Mesenchymal stem cell (in vitro differentiated cells and primary cell): ENCODE data around the gene PLPPR1.
"Not testable (repeated sequence)": the region's sequence is repeated elsewhere in the genome, so short reads cannot be mapped to it uniquely, and the experiment has no call there.

ENCODE experiments used
- DNase-seq: peaks from one replicate; pipeline ENCODE4 v3.0.0-alpha.2; 2013
- H2AFZ ChIP-seq: one replicate; pipeline ENCODE4 v1.6.1; 2013; ENCODE audit warnings: low read depth, mild to moderate bottlenecking, control low read depth, inconsistent platforms, low read length, moderate library complexity
- H2AK5ac ChIP-seq: 2 replicates; pipeline ENCODE4 v1.6.1; 2013; ENCODE audit warnings: low read length, moderate library complexity, mild to moderate bottlenecking, inconsistent platforms; ENCODE audit not compliant: severe bottlenecking
- H2BK120ac ChIP-seq: one replicate; pipeline ENCODE4 v1.6.1; 2013; ENCODE audit warnings: low read depth, mild to moderate bottlenecking, inconsistent platforms, low read length, moderate library complexity
- H2BK12ac ChIP-seq, 2 experiments: one replicate each; pipeline ENCODE4 v1.6.1; 2013; ENCODE audit warnings: inconsistent platforms in 2 of 2, low read length in 2 of 2, mild to moderate bottlenecking in 2 of 2, moderate library complexity in 2 of 2, control low read depth in 1 of 2
- H2BK15ac ChIP-seq: one replicate; pipeline ENCODE4 v1.6.1; 2013; ENCODE audit warnings: mild to moderate bottlenecking, low read depth, inconsistent platforms; ENCODE audit not compliant: poor library complexity, severe bottlenecking
- H2BK5ac ChIP-seq: 2 replicates; pipeline ENCODE4 v1.6.1; 2013; ENCODE audit warnings: low read depth, mild to moderate bottlenecking, low read length, control low read depth, inconsistent platforms; ENCODE audit not compliant: poor library complexity, severe bottlenecking
- H3K14ac ChIP-seq, 2 experiments: one replicate each; pipeline ENCODE4 v1.6.1; 2013; ENCODE audit warnings: inconsistent platforms in 2 of 2, low read length in 2 of 2, control low read depth in 1 of 2, mild to moderate bottlenecking in 1 of 2, moderate library complexity in 1 of 2
- H3K18ac ChIP-seq, 2 experiments: one replicate each; pipeline ENCODE4 v1.6.1; 2013; ENCODE audit warnings: inconsistent platforms in 2 of 2, low read length in 2 of 2, control low read depth in 1 of 2, low read depth in 1 of 2, mild to moderate bottlenecking in 1 of 2
- H3K23ac ChIP-seq, 2 experiments: one replicate each; pipeline ENCODE4 v1.6.1; 2013; ENCODE audit warnings: inconsistent platforms in 2 of 2, low read length in 2 of 2, mild to moderate bottlenecking in 2 of 2, moderate library complexity in 2 of 2, control low read depth in 1 of 2
- H3K27ac ChIP-seq: 2 replicates; pipeline ENCODE4 v1.5.1; 2013; ENCODE audit warnings: mild to moderate bottlenecking, moderate library complexity, low read length, control low read depth, inconsistent platforms; ENCODE audit not compliant: poor library complexity, severe bottlenecking
- H3K27me3 ChIP-seq, 2 experiments: 2 replicates each; pipeline versions ENCODE4 v1.6.1 to v1.7.0; 2013; ENCODE audit warnings: low read length in 2 of 2, mild to moderate bottlenecking in 2 of 2, moderate library complexity in 2 of 2, control low read depth in 1 of 2, inconsistent platforms in 1 of 2; ENCODE audit not compliant: control insufficient read depth in 1 of 2, insufficient read depth in 1 of 2
- H3K36me3 ChIP-seq, 2 experiments: 2 replicates each; pipeline versions ENCODE4 v1.6.1 to v1.7.0; 2013; ENCODE audit warnings: low read length in 2 of 2, control low read depth in 1 of 2, inconsistent platforms in 1 of 2, low read depth in 1 of 2, mild to moderate bottlenecking in 1 of 2; ENCODE audit not compliant: insufficient read depth in 2 of 2, control insufficient read depth in 1 of 2
- H3K4ac ChIP-seq, 2 experiments: one replicate each; pipeline ENCODE4 v1.6.1; 2013; ENCODE audit warnings: inconsistent platforms in 2 of 2, low read length in 2 of 2, mild to moderate bottlenecking in 2 of 2, moderate library complexity in 2 of 2, control low read depth in 1 of 2, low read depth in 1 of 2
- H3K4me1 ChIP-seq: 2 replicates; pipeline ENCODE4 v1.6.1; 2013; ENCODE audit warnings: low read depth, low read length, control low read depth; ENCODE audit not compliant: control insufficient read depth, insufficient read depth
- H3K4me2 ChIP-seq: 2 replicates; pipeline ENCODE4 v1.6.1; 2013; ENCODE audit warnings: low read length, mild to moderate bottlenecking, inconsistent platforms; ENCODE audit not compliant: poor library complexity, severe bottlenecking
- H3K4me3 ChIP-seq, 2 experiments: 2 replicates each; pipeline versions ENCODE4 v1.5.1 to v1.7.0; 2013; ENCODE audit warnings: low read length in 2 of 2, mild to moderate bottlenecking in 2 of 2, control low read depth in 1 of 2, low read depth in 1 of 2; ENCODE audit not compliant: insufficient read depth in 1 of 2
- H3K79me1 ChIP-seq: replicated peaks from 2 replicates; pipeline ENCODE4 v1.6.1; 2013; ENCODE audit warnings: mild to moderate bottlenecking, control low read depth, low read length, inconsistent platforms; ENCODE audit not compliant: poor library complexity, severe bottlenecking
- H3K9ac ChIP-seq: 2 replicates; pipeline ENCODE4 v1.7.0; 2013; ENCODE audit warnings: mild to moderate bottlenecking, low read length, moderate library complexity
- H3K9me3 ChIP-seq: 2 replicates; pipeline ENCODE4 v1.7.0; 2013; ENCODE audit warnings: mild to moderate bottlenecking, low read length; ENCODE audit not compliant: control insufficient read depth
- H4K8ac ChIP-seq: one replicate; pipeline ENCODE4 v1.6.1; 2013; ENCODE audit warnings: inconsistent platforms, mild to moderate bottlenecking, low read length, moderate library complexity
- H4K91ac ChIP-seq: one replicate; pipeline ENCODE4 v1.6.1; 2013; ENCODE audit warnings: mild to moderate bottlenecking, low read length, inconsistent platforms
- WGBS: methylation state at CpG from one replicate; pipeline ENCODE4 v1.1.7; 2013; ENCODE audit warnings: mixed read lengths; 5-methylcytosine and 5-hydroxymethylcytosine counted together

Gene PLPPR1

DNA sequence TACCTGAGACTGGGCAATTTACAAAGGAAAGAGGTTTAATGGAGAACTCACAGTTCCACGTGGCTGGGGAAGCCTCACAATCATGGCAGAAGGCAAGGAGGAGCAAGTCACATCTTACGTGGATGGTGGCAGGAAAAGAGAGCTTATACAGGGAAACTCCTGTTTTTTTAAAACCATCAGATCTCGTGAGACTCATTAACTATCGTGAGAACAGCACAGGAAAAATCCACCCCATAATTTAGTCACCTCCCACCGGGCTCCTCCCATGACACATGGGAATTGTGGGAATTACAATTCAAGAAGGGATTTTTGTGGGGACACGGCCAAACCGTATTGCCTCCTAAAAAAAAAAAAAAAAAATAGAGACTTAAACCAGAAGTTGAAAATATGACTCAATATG is 11.1 kb downstream of the PLPPR1 start:
- H3K14ac ChIP-seq, H2BK12ac ChIP-seq, H3K27me3 ChIP-seq, H2AK5ac ChIP-seq, H3K4me3 ChIP-seq, H3K9me3 ChIP-seq, H2BK15ac ChIP-seq, H3K4ac ChIP-seq, H3K9ac ChIP-seq, H3K79me1 ChIP-seq, H3K4me2 ChIP-seq, H3K18ac ChIP-seq, H4K91ac ChIP-seq, H2BK5ac ChIP-seq, H2BK120ac ChIP-seq, H4K8ac ChIP-seq, H3K4me1 ChIP-seq, H2AFZ ChIP-seq, H3K27ac ChIP-seq, DNase-seq, H3K23ac ChIP-seq, H3K36me3 ChIP-seq: not testable (repeated sequence)
- 38% methylated on average over 1 of the region's 7 CpGs for WGBS

DNA sequence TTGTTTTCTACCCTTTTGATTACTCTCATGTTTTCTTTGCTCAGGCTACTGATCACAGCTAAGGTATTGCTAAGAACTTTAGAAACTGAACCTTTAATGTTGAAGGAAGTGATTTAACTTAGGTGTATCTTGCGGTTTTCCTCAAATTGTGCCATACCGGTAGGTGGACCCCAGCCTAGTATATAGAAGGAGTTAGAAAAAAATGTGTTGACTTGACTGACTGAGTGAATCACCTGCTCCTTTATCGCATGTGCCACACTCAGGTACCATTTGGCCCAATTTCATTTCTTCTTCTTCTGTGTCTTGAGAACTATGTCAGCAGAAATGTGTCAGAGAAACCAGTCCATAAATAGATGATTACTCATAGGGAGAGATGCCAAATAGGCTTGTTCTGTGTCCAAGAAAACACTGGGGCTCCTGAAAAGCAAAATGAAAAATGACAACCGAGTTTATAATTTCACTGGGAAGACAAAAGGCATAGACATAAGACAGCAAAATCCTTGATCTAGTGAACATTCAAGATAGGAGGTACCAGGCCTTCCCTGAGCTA is 19.4 kb downstream of the PLPPR1 start:
- DNase-seq: no peak
- Histone ChIP-seq H2BK15ac (no peak overlapping the region), H3K4me1 (no peaks in the 10 kb centered on the region), H4K91ac (no peak overlapping the region), H4K8ac (no peak overlapping the region), H2BK12ac (no peak overlapping the region), H3K9ac (no peak overlapping the region), H3K9me3 (no peaks in the 10 kb centered on the region), H2BK5ac (no peak overlapping the region), H3K27ac (no peak overlapping the region), H3K18ac (no peak overlapping the region), H2AFZ (no peak overlapping the region), H3K4me2 (no peak overlapping the region), H2BK120ac (no peak overlapping the region), H3K4me3 (no peak overlapping the region), H3K36me3 (no peaks in the 10 kb centered on the region), H3K27me3 (no peaks in the 10 kb centered on the region), H3K79me1 (no peaks in the 10 kb centered on the region), H3K4ac (no peak overlapping the region), H3K23ac (no peak overlapping the region), H2AK5ac (no peak overlapping the region), H3K14ac (no peak overlapping the region)
- WGBS: 87% methylated on average over 4 of the region's 4 CpGs

DNA sequence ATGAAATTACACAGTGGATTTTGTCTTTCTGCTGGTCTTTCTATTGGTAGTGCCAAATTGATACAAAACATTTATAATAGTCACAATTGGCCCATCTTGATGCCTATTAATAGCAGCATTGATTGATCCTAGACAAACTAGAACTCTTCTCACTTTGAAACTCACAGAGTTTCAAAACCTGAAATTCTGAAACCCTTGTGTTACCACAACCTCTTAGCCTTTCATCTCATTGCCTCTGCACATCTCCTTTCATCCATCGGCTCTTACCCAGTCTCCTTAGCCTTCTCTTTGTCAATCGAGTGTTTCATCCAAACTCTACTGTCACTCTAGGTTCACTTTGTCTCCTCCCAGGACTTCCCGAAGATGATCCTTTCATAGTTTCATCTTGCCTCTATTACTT is 22.1 kb downstream of the PLPPR1 start:
- H3K27me3 ChIP-seq: no peaks in the 10 kb centered on the region
- no peak overlapping the region for H3K4me2 ChIP-seq
- H3K27ac ChIP-seq: no peak overlapping the region
- H3K9ac ChIP-seq: no peak overlapping the region
- H3K23ac ChIP-seq: no peak overlapping the region
- WGBS: 73% methylated on average over 3 of the region's 3 CpGs
- no peaks in the 10 kb centered on the region for H3K79me1 ChIP-seq
- H2AFZ ChIP-seq: no peak overlapping the region
- H2BK5ac ChIP-seq: no peak overlapping the region
- H2BK15ac ChIP-seq: no peak overlapping the region
- no peaks in the 10 kb centered on the region for H3K9me3 ChIP-seq
- H3K14ac ChIP-seq: no peak overlapping the region
- no peak overlapping the region for H4K8ac ChIP-seq
- DNase-seq: no peak
- no peaks in the 10 kb centered on the region for H3K4me1 ChIP-seq
- no peaks in the 10 kb centered on the region for H3K36me3 ChIP-seq
- no peak overlapping the region for H2AK5ac ChIP-seq
- no peak overlapping the region for H3K4me3 ChIP-seq
- no peak overlapping the region for H3K4ac ChIP-seq
- no peak overlapping the region for H3K18ac ChIP-seq
- H2BK12ac ChIP-seq: no peak overlapping the region
- H4K91ac ChIP-seq: no peak overlapping the region
- H2BK120ac ChIP-seq: no peak overlapping the region

DNA sequence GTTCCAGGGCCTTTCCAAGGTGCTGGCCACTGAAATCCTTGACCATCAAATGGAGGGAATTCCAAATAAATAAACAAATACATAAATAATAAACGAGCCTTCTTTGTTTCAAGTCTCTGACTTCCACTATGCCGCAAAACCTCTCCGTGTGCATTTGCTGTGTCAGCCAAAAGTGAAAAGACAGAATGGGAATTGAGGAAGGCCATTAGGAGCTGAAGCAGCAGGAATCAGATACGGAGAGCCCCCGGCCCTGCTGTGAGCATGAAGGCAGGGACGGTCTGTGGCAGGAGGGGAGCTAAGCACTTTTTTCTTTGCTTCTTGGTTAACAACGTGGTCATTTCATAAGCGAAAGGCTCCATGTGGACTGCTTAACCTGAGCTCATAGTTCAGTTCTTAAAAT is 26.1 kb downstream of the PLPPR1 start:
- Histone ChIP-seq H4K8ac (no peak overlapping the region), H3K9me3 (no peaks in the 10 kb centered on the region), H3K18ac (no peak overlapping the region), H3K36me3 (no peaks in the 10 kb centered on the region), H3K79me1 (no peaks in the 10 kb centered on the region), H2AFZ (no peak overlapping the region), H3K4ac (no peak overlapping the region), H2AK5ac (no peak overlapping the region), H3K9ac (no peak overlapping the region), H3K23ac (no peak overlapping the region), H2BK5ac (no peak overlapping the region), H3K27me3 (no peaks in the 10 kb centered on the region), H3K4me2 (no peak overlapping the region), H3K27ac (no peak overlapping the region), H3K4me1 (no peaks in the 10 kb centered on the region), H3K4me3 (no peak overlapping the region), H4K91ac (no peak overlapping the region), H2BK120ac (no peak overlapping the region), H3K14ac (no peak overlapping the region), H2BK15ac (no peak overlapping the region), H2BK12ac (no peak overlapping the region)
- DNase-seq: no peak
- WGBS: 54% methylated on average over 8 of the region's 8 CpGs
